ENCODE measurements around the gene MACROD1.

- TF ChIP-seq, protein P1, sequence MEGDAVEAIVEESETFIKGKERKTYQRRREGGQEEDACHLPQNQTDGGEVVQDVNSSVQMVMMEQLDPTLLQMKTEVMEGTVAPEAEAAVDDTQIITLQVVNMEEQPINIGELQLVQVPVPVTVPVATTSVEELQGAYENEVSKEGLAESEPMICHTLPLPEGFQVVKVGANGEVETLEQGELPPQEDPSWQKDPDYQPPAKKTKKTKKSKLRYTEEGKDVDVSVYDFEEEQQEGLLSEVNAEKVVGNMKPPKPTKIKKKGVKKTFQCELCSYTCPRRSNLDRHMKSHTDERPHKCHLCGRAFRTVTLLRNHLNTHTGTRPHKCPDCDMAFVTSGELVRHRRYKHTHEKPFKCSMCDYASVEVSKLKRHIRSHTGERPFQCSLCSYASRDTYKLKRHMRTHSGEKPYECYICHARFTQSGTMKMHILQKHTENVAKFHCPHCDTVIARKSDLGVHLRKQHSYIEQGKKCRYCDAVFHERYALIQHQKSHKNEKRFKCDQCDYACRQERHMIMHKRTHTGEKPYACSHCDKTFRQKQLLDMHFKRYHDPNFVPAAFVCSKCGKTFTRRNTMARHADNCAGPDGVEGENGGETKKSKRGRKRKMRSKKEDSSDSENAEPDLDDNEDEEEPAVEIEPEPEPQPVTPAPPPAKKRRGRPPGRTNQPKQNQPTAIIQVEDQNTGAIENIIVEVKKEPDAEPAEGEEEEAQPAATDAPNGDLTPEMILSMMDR (IDR thresholded peaks at IDR 0.05), result no peak
- no peak for TF ChIP-seq EP300 (IDR thresholded peaks at IDR 0.05)
- no peak for TF ChIP-seq POLR2AphosphoS5 (IDR thresholded peaks at IDR 0.05)
- TF ChIP-seq POLR2A (IDR thresholded peaks at IDR 0.05), result no peak
Observed at GRCh38 chr11:63970902-63971301, 195.0 kb downstream of the MACROD1 start.

All from suprapubic skin (tissue), 4 donors.